Breast epithelium (tissue), 4 donors: ENCODE data around the gene FAM227B. TPM values are rescaled to one million over a fixed set of nuclear protein-coding genes. Genes with fewer than 3 reads are reported as not detected.
"Not testable (repeated sequence)": the region's sequence is repeated elsewhere in the genome, so short reads cannot be mapped to it uniquely, and the experiment has no call there.

Experiments
- DNase-seq, 2 donors: peaks; one replicate each; pipeline ENCODE4 v3.0.0-alpha.2; 2019; ENCODE audit warnings: low spot score in 2 of 2
- H3K27ac ChIP-seq, 2 donors: fragments of 200-600 bp; sonication (generic) in 1 of 2; one replicate each; pipeline ENCODE4 v1.5.1; 2016 to 2019; ENCODE audit warnings: mild to moderate bottlenecking in 1 of 2
- H3K27me3 ChIP-seq, 2 donors: fragments of 200-600 bp; sonication (generic) in 1 of 2; one replicate each; pipeline versions ENCODE4 v1.5.1 to v1.6.0; 2017 to 2019; ENCODE audit warnings: control low read depth in 1 of 2, mild to moderate bottlenecking in 1 of 2
- H3K36me3 ChIP-seq: fragments of 200-600 bp; one replicate; pipeline ENCODE4 v1.5.1; 2019
- H3K4me1 ChIP-seq, 2 donors: fragments of 200-600 bp; sonication (generic); one replicate each; pipeline ENCODE4 v1.5.1; 2016 to 2019; ENCODE audit warnings: control low read depth in 1 of 2
- H3K4me3 ChIP-seq, 3 donors: fragments of 200-600 bp; sonication (generic); 1 replicate in 2 of 3; 2 replicates in 1 of 3; pipeline ENCODE4 v1.5.1; 2016 to 2019; ENCODE audit warnings: mild to moderate bottlenecking in 3 of 3, moderate library complexity in 2 of 3
- H3K9me3 ChIP-seq, 2 donors: fragments of 200-600 bp; sonication (generic) in 1 of 2; one replicate each; pipeline ENCODE4 v1.5.1; 2016 to 2019; ENCODE audit warnings: control low read depth in 1 of 2
- POLR2A ChIP-seq: fragments of 450-650 bp; IDR thresholded peaks from one replicate; pipeline ENCODE4 v1.6.1; 2016; ENCODE audit warnings: antibody characterized with exemption, mild to moderate bottlenecking, moderate library complexity
- POLR2AphosphoS5 ChIP-seq, 3 donors: sonication (generic); formaldehyde crosslinking; IDR thresholded peaks; one replicate each; pipeline ENCODE4 v1.6.1; 2017; ENCODE audit warnings: antibody characterized with exemption in 3 of 3
- intact Hi-C: fragments of 100-400 bp; cut with DNase I; formaldehyde crosslinking; loops from one replicate; pipeline ENCODE4 v1.15.1; 2023; ENCODE audit warnings: low total_unique reads
- total RNA-seq, 3 donors: library from RNA; depleted of rRNA; stranded (reverse); fragments of >200 nt; gene quantifications; one replicate each; pipeline ENCODE4 v1.1.0, GENCODE V29; 2016
- TF ChIP-seq, protein P1 (sequence below), 3 donors: fragments of 450-650 bp; IDR thresholded peaks; one replicate each; pipeline ENCODE4 v1.5.1; 2016 to 2017; ENCODE audit warnings: antibody characterized with exemption in 3 of 3, mild to moderate bottlenecking in 3 of 3, moderate library complexity in 3 of 3

FAM227B gene
- total RNA-seq, 3 donors from 2014 or later, result 1.3 to 13.0 (median 4.9) TPM

DNA sequence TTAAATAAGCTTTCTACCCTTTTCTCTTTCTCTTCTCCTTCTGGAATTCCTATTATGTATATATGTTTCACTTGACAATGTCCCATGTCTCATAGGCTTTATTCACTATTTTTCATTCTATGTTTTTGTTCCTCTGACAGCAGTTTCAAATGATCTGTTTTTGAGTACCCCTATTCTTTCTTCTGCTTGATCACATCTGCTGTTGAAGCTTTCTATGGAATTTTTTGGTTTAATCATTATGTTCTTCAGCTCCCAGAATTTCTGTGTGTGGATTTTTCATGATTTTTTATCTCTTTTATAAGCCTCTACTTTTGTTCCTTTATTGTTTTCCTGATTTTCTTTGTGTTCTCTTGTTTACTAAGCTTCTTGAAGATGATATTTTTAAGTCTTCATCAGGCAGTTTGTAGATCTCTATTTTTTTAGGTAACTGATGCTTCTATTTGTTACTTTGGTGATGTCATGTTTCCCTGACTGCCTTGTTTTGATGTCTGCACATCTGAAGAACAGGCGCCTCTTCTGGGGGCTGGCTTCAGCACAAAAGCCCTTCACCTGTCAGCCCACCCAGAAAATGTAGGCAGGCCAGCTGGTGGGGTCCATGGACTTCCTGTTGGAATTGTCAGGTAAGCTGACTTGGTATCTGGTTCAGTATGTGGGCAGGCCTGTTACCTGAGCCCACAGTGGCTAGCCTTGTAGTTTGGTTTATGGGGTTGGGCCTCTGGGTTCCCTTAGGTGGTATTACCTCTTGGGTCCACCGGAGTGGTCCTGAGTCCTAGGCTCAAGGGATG is 15.8 kb downstream of the FAM227B start:
- Histone ChIP-seq H3K9me3 (peaks cover 18 to 26% of the 10 kb centered on the region in 2 donors), H3K4me3 (no peak overlapping the region), H3K4me1 (no peaks in the 10 kb centered on the region), H3K36me3 (no peaks in the 10 kb centered on the region), H3K27ac (no peak overlapping the region), H3K27me3 (no peaks in the 10 kb centered on the region)
- intact Hi-C loops, result no loop called here
- DNase-seq, result no peak
- TF ChIP-seq POLR2A, result no peak
- TF ChIP-seq, protein P1, sequence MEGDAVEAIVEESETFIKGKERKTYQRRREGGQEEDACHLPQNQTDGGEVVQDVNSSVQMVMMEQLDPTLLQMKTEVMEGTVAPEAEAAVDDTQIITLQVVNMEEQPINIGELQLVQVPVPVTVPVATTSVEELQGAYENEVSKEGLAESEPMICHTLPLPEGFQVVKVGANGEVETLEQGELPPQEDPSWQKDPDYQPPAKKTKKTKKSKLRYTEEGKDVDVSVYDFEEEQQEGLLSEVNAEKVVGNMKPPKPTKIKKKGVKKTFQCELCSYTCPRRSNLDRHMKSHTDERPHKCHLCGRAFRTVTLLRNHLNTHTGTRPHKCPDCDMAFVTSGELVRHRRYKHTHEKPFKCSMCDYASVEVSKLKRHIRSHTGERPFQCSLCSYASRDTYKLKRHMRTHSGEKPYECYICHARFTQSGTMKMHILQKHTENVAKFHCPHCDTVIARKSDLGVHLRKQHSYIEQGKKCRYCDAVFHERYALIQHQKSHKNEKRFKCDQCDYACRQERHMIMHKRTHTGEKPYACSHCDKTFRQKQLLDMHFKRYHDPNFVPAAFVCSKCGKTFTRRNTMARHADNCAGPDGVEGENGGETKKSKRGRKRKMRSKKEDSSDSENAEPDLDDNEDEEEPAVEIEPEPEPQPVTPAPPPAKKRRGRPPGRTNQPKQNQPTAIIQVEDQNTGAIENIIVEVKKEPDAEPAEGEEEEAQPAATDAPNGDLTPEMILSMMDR (IDR thresholded peaks at IDR 0.05), result no peak
- TF ChIP-seq POLR2AphosphoS5 (IDR thresholded peaks at IDR 0.05), result no peak

DNA sequence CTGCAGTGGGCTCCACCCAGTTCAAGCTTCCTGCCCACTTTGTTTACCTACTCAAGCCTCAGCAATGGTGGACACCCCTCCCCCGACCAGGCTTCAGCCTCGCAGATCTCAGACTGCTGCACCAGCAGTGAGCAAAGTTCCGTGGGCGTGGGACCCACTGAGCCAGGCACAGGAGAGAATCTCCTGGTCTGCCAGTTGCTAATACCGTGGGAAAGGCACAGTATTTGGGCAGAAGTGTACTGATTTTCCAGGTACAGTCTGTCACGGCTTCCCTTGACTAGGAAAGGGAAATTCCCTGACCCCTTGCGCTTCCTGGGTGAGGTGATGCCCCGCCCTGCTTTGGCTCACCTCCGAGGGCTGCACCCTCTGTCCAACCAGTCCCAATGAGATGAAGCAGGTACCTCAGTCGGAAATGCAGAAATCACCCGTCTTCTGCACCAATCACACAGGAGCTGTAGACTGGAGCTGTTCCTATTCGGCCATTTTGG is 27.7 kb downstream of the FAM227B start:
- not testable (repeated sequence) for H3K4me3 ChIP-seq, DNase-seq

GRCh38 chr15:49589030-49589429 is 31.6 kb downstream of the FAM227B start:
- intact Hi-C loops, result no loop called here
- Histone ChIP-seq H3K4me1 (no peaks in the 10 kb centered on the region), H3K27ac (no peak overlapping the region), H3K4me3 (no peak overlapping the region), H3K36me3 (no peaks in the 10 kb centered on the region), H3K9me3 (no peaks in the 10 kb centered on the region), H3K27me3 (no peaks in the 10 kb centered on the region)
- DNase-seq, result no peak
- TF ChIP-seq, protein P1 (IDR thresholded peaks at IDR 0.05), result no peak
- TF ChIP-seq POLR2A (no peak), POLR2AphosphoS5 (IDR thresholded peaks at IDR 0.05) (no peak)

More for the DNA sequence above, 27.7 kb downstream of the FAM227B start:
- H3K4me1 ChIP-seq, H3K27me3 ChIP-seq, H3K27ac ChIP-seq, H3K36me3 ChIP-seq, intact Hi-C loops, H3K9me3 ChIP-seq: not testable (repeated sequence)

DNA sequence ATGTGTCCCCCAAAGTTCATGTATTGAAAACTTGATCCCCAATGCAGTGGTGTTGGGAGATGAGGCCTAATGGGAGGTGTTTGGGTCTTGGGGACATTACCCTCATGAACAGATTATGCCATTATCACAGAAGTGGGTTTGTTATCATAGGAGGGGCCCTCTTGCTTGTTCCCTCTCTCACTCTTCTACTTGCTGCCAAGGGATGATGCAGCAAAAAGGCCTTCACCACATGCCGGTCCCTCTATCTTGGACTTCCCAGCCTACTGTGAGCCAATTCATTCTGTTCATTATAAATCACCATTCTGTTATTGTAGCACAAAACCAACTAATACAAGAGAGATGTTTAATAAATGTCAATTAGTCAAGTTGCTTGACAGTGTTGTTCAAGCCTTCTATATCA is 47.2 kb downstream of the FAM227B start:
- no peak overlapping the region for H3K4me3 ChIP-seq

DNA sequence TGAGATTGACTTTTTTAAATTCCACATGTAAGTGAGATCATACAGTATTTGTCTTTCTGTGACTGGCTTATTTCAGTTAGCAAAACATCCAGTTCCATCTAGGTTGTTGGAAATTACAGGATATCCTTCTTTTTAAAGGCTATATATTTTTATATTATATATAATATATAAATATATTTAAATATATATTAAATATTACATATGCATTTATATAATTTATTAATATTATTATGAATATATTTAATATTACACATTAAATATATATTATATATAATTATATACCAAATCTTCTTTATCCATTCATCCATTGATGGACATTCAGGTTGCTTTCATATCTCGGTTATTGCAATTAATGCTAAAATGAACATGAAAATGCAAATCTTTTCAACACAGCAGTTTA is 49.9 kb downstream of the FAM227B start:
- no peak for DNase-seq
- Histone ChIP-seq H3K27ac (no peak overlapping the region), H3K4me1 (no peaks in the 10 kb centered on the region), H3K9me3 (no peaks in the 10 kb centered on the region), H3K27me3 (no peaks in the 10 kb centered on the region), H3K36me3 (no peaks in the 10 kb centered on the region), H3K4me3 (no peak overlapping the region)
- TF ChIP-seq, protein P1 (IDR thresholded peaks at IDR 0.05), result no peak
- no peak for TF ChIP-seq POLR2AphosphoS5 (IDR thresholded peaks at IDR 0.05)
- no peak for TF ChIP-seq POLR2A
- intact Hi-C loops, result no loop called here

More for the DNA sequence above, 47.2 kb downstream of the FAM227B start:
- no peaks in the 10 kb centered on the region for H3K27me3 ChIP-seq
- no peak overlapping the region for H3K27ac ChIP-seq
- H3K36me3 ChIP-seq, result no peaks in the 10 kb centered on the region
- TF ChIP-seq POLR2A (no peak), POLR2AphosphoS5 (IDR thresholded peaks at IDR 0.05) (no peak)
- TF ChIP-seq, protein P1 (IDR thresholded peaks at IDR 0.05), result no peak
- intact Hi-C loops, result no loop called here
- DNase-seq, result no peak
- H3K9me3 ChIP-seq, result no peaks in the 10 kb centered on the region
- no peaks in the 10 kb centered on the region for H3K4me1 ChIP-seq
